Cerebellar cortex (tissue), 1 donor: ENCODE results near the gene CDK8.
A peak's percentile ranks its signal among the peaks of the same experiment; 100 is the strongest.

ENCODE experiments used
- DNase-seq: peaks from one replicate; pipeline ENCODE4 v3.0.0-alpha.2; 2015; ENCODE audit warnings: low spot score

The CDK8 gene

GRCh38 chr13:26382835-26383234 is 128.9 kb downstream of the CDK8 start:
- DNase-seq = no peak

DNA sequence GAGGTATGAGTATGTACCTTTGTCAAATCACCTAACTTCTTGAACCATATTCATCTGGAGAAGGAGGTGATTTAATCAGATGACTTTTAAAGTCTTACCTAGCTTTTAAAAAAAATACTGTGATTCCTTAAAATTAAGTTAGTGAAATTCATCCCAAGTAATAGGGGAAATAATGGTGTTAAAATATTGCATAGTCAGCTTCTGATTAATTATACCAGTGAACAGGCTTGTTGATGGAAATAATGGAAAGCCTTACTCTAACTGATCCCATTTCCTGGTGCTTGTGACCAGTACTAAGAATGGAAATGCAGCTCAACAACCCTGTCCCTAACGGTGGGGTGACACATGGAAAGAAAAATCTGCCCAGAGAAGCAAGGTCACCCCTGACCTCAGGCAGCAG is 130.7 kb downstream of the CDK8 start:
- no peak for DNase-seq

DNA sequence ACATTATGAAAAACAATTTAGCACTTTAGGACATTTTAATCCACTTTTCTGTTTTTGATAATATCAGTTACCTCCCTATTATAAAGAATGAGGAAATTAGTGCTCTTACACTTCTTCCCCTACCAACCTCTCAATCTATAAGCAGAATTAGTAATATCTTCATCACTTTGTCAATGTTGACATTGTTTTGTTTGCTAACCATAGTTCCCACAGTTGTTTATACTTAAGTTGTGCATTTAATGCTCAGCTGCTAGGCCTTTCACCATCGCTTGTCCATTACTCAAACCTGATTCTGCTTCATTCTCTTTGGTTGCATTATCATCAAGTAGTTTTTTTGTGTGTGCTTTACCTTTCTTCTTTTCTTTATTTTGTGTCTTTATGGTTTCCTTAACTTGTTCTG is 132.1 kb downstream of the CDK8 start:
- no peak for DNase-seq

GRCh38 chr13:26390203-26390602 is 136.3 kb downstream of the CDK8 start:
- DNase-seq = no peak

- DNase-seq = no peak
Observed at GRCh38 chr13:26400545-26400944, 146.6 kb downstream of the CDK8 start.

GRCh38 chr13:26401069-26401468 is 147.1 kb downstream of the CDK8 start:
- DNase-seq = no peak

GRCh38 chr13:26401578-26402021 is 147.7 kb downstream of the CDK8 start:
- DNase-seq = no peak

DNA sequence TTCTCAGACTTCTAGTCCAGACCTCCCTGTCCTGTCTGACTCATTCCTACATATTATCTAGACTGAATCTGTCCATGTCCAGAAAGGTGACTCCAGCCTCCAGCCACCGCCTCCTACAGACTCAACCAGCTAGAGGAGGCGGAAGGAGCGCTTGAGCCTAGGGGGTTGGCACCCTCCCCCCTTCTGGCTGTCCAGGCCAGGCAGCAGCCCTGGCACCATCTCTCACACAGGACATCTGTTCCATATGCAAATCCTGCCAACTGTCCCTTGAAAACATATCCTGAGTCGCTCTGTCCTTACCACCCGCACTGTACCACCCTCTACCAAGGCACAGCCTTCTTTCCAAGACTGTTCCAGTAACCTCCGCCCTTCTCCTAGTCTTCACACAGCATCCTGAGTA is 152.9 kb downstream of the CDK8 start:
- peak; percentile 58 for DNase-seq

- no peak for DNase-seq
Observed at GRCh38 chr13:26411206-26411605, 157.3 kb downstream of the CDK8 start.

DNA sequence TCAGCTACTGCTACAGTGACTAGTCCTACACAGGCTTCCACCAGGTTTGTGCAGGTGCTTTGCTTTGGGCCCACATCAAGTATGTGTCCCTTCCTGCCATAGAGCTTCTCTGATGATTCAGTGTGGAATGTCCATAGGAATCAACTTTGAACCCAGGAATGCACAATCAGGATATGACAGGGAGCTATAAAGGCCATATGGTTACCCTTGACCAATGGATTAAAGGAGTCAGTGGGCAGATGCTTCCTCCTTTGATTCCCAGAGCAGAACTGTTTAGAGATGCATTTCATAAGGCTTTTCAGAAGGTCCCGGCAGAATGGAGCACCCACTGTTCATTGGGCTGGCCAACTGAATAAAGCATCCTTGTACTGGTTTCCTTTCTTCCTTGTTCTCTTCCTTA is 158.3 kb downstream of the CDK8 start:
- DNase-seq = no peak

DNA sequence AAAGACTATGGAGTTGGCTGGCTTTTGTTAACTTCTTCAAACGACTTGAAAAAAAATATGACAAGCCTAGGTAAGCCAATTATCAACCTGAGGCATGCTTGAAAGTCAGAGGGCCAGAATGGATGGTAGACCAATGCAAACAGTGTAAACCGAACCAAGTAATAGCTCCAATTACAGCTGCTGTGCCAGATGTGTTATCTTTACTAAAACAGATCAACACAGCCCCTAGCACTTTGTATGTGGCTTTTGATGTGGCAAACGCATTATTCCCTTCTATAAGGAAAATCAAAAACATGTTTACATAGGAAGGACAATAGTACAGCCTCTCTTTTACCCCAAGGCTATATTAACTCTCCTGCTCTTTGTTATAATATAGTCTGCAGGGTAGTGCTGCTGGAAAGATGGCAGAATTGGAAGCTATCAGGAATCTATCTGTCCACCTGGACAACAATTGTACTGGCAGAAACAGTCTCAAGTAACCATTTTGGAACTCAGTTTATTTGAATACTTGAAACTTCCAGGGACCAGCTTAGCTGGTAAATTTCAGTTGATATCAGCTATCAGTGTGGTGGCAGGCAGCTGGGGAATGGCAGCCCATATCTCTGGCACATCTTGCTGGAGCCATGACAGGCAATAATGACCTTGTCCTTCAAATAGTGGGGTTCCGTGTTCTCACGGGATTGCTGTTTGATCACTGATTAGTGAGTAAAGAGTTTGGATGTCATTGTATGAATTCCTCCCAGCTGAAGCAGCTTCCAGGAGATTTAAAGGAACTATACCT is 159.2 kb downstream of the CDK8 start:
- no peak for DNase-seq

DNA sequence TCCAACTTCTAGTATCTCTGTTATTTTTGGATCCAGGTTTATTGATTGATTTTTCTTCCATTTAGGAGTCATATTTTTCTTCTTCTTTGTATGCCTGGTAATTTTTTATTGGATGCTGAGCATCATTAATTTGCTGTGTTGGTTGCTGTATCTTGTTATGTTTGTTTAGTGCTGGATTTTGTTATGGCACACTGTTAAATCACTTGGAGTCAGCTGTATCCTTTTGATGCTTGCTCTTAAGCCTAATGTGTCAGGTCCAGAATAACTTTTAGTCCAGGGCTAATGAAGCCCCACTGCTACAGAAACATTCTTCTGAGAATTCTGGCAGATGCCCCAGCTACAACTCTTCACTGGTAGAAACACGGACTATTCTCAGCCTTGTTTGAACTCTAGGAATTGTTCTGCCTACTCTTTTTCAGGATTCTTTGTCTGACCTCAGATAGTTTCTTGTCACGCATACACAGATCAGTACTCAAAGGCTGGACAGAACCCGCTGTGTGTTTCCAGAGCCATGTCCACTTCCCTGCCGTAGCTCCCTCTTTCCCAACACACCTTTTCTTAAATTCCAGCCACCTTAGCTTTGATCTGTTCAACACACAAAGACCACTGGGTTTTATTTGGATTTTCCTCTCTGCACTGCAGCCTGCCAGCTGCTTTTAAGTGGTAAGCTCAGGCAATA is 166.5 kb downstream of the CDK8 start:
- no peak for DNase-seq

DNA sequence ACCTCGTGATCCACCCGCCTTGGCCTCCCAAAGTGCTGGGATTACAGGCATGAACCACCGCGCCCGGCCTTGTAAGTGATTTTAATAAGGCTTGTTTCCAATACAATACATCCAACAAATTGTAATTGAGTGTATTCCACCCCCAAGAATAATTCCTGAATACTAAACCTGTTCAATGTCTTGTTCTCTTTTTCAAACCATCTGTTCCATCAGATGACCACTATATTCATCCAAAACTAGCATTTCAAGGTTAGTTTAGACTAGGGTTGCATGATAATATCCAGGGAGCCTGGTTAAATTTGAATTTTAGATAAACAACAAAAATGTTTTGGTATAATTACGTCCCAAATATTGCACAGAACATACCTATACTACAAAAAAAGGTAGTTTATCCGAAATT is 168.1 kb downstream of the CDK8 start:
- peak; percentile 78 for DNase-seq

- peak; percentile 26 for DNase-seq
Observed at GRCh38 chr13:26423629-26424028, 169.7 kb downstream of the CDK8 start.

- DNase-seq = no peak
Observed at GRCh38 chr13:26424181-26424580, 170.3 kb downstream of the CDK8 start.

GRCh38 chr13:26425443-26426358 is 171.8 kb downstream of the CDK8 start:
- peak; percentile 74 for DNase-seq

DNA sequence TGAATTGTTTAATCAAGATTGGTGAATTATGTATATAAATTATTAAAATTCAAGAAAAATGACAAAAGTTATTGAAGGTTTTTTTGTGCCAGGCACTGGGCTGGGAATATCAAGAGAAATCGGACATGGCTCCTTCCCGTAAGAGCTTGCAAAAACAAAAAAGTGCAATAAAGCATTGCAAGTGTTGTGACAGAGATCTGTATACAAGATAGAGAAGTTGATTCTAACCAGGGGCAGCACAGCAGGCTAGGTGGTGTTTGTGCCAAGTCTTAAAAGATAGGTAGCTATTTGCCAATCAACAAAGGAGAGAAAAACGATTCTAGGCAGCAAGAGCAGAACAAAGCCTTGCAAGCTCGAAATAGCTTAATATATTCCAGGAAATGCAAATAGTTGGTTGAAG is 179.8 kb downstream of the CDK8 start:
- DNase-seq = no peak

- DNase-seq = no peak
Observed at GRCh38 chr13:26435171-26435570, 181.2 kb downstream of the CDK8 start.

GRCh38 chr13:26435646-26436045 is 181.7 kb downstream of the CDK8 start:
- no peak for DNase-seq

GRCh38 chr13:26436914-26437313 is 183.0 kb downstream of the CDK8 start:
- DNase-seq = no peak

GRCh38 chr13:26440111-26440510 is 186.2 kb downstream of the CDK8 start:
- no peak for DNase-seq

GRCh38 chr13:26441476-26441875 is 187.5 kb downstream of the CDK8 start:
- DNase-seq = no peak

DNA sequence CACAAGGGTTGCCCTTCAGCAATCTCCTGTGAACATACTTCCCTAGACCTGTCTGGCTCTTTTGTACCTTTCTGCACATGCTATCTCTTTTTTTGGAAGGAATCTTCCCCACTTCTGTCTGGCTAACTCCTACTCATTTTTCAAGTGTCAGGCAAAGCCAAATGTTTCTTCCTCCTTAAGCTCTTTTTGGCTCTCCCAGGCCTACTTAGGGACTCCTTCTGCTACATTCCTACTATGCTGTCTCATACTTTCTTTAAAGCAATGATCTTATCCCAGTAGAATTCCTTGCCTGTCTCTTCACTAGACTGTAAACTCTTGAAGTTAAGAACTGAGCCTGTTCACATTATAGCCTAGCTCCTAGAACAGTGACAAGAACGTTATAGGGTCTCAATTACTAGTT is 188.6 kb downstream of the CDK8 start:
- DNase-seq = no peak
